ENCODE data around the gene TSFM. TPM values are rescaled to one million over a fixed set of nuclear protein-coding genes. Genes with fewer than 3 reads are reported as not detected.
A peak's percentile ranks its signal among the peaks of the same experiment; 100 is the strongest.

TSFM gene
- total and polyA plus RNA-seq, 8 donors: 7.2 to 16.7 (median 13.5) TPM

GRCh38 chr12:57839996-57840395, 57.4 kb downstream of the TSFM start:
- H3K36me3 ChIP-seq: no peaks in the 10 kb centered on the region
- WGBS, 2 donors: 13 to 14% methylated on average over 5 of the region's 5 CpGs
- no peak for TF ChIP-seq CTCF (IDR thresholded peaks at IDR 0.05)
- no peak overlapping the region for H3K4me3 ChIP-seq
- peaks cover 76 to 94% (median 90%) of the 10 kb centered on the region in 3 donors for H3K4me1 ChIP-seq
- intact Hi-C loops (cut with DNase I): no loop called here
- FAIRE-seq: no peak
- peak overlapping the region in 2 of 4 donors; percentile 23 to 44 for H3K27ac ChIP-seq
- DNase-seq: peak in 1 of 6 donors; percentile 62
- peak in 1 of 4 donors; percentile 1 for ATAC-seq
- H3K9me3 ChIP-seq: no peaks in the 10 kb centered on the region
- no peaks in the 10 kb centered on the region for H3K27me3 ChIP-seq

- 14 to 16% methylated on average over 3 of the region's 3 CpGs for WGBS, 2 donors
- Histone ChIP-seq H3K36me3 (no peaks in the 10 kb centered on the region), H3K27me3 (no peaks in the 10 kb centered on the region), H3K4me1 (peaks cover 69 to 87% (median 84%) of the 10 kb centered on the region in 3 donors), H3K9me3 (no peaks in the 10 kb centered on the region), H3K27ac (peak overlapping the region in 2 of 4 donors; percentile 16 to 44), H3K4me3 (no peak overlapping the region)
- DNase-seq (no peak), ATAC-seq (no peak), FAIRE-seq (no peak)
- intact Hi-C loops (cut with DNase I): no loop called here
- no peak for TF ChIP-seq CTCF (IDR thresholded peaks at IDR 0.05)
Observed at GRCh38 chr12:57840726-57841125, 58.1 kb downstream of the TSFM start.

- Histone ChIP-seq H3K4me3 (no peak overlapping the region), H3K27me3 (no peaks in the 10 kb centered on the region), H3K27ac (peak overlapping the region in 2 of 4 donors; percentile 16 to 44), H3K4me1 (peaks cover 63 to 80% (median 77%) of the 10 kb centered on the region in 3 donors), H3K36me3 (no peaks in the 10 kb centered on the region), H3K9me3 (no peaks in the 10 kb centered on the region)
- DNase-seq (no peak), ATAC-seq (no peak), FAIRE-seq (no peak)
- no peak for TF ChIP-seq CTCF (IDR thresholded peaks at IDR 0.05)
- WGBS, 2 donors: 21 to 23% methylated on average over 4 of the region's 4 CpGs
- intact Hi-C loops (cut with DNase I): no loop called here
Observed at GRCh38 chr12:57841445-57841844, 58.9 kb downstream of the TSFM start.

- Histone ChIP-seq H3K9me3 (no peaks in the 10 kb centered on the region), H3K27me3 (no peaks in the 10 kb centered on the region), H3K4me3 (peak overlapping the region in 2 of 4 donors; percentile 96 to 99), H3K4me1 (peaks cover 51 to 68% (median 65%) of the 10 kb centered on the region in 3 donors), H3K27ac (peak overlapping the region in 1 of 4 donors; percentile 9), H3K36me3 (no peaks in the 10 kb centered on the region)
- no peak for TF ChIP-seq CTCF (IDR thresholded peaks at IDR 0.05)
- FAIRE-seq: no peak
- intact Hi-C loops (cut with DNase I): no loop called here
- 25 to 27% methylated on average over 14 of the region's 14 CpGs for WGBS, 2 donors
- no peak for ATAC-seq
- DNase-seq: no peak
Observed at GRCh38 chr12:57842342-57843294, 60.0 kb downstream of the TSFM start.

Data from pancreas (tissue), 10 donors.